Body of pancreas (tissue), 4 donors: Measurements from ENCODE around the gene NTRK1.

Experiments used
- CTCF ChIP-seq, 7 experiments: fragments of 450-650 bp in 4 of 7; fragments of 200-600 bp in 3 of 7; sonication (generic) in 3 of 7; IDR thresholded peaks; one replicate each; pipeline ENCODE4 v1.5.1; 2016 to 2019; ENCODE audit warnings: antibody characterized with exemption in 7 of 7
- POLR2A ChIP-seq, 3 donors: fragments of 450-650 bp; IDR thresholded peaks; one replicate each; pipeline ENCODE4 v1.6.1; 2016; ENCODE audit warnings: antibody characterized with exemption in 3 of 3, mild to moderate bottlenecking in 2 of 3

DNA sequence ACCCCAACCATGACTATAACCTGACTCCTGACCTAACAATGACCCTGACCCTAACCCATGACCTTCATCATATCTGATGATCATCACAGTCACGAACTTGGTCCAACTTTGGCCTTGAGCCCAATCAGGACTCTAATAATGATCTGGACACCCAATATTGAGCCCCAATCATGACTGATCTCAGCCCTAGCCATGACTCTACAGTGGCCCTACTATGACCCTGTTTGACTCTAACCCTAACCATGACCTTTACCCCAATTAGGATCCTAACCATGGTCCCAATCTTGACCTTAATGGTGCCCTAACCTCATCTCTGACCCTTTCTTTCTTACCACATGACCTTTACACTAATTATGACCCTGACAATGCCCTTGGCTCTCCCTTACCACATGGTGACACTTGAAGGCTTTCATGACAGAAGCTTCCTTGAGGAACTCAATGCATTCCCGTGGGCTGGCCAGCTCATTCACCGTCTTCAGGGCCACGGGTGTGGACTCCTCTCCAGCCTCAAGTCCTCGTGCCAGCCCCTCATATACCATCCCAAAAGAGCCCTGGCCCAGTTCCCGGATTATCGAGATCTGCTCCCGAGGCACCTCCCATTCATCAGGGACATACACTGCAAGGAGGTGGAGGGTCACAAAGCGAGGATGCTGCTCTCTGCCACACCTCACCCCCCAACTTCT lies 17.9 kb upstream of the NTRK1 start:
- TF ChIP-seq POLR2A (IDR thresholded peaks at IDR 0.05) (no peak), CTCF (IDR thresholded peaks at IDR 0.05) (no peak)
